HepG2 (cell line): ENCODE measurements around the gene SND1.

ENCODE experiments used
- BHLHE40 ChIP-seq: IDR thresholded peaks from 2 replicates; pipeline ENCODE4 v1.6.1; 2011; ENCODE audit warnings: low read length, improper control_type of control experiment
- CTCF ChIP-seq: sonication (generic); formaldehyde crosslinking; IDR thresholded peaks from 2 replicates; pipeline ENCODE4 v1.5.0; 2020; ENCODE audit warnings: mild to moderate bottlenecking, missing genetic modification reagents, moderate library complexity
- ETV6 ChIP-seq: sonication (generic); formaldehyde crosslinking; conservative IDR thresholded peaks from 2 replicates; pipeline ENCODE4 v1.4.0; 2020; ENCODE audit warnings: missing genetic modification reagents
- GABPA ChIP-seq, 2 experiments: IDR thresholded peaks; 2 replicates each; pipeline ENCODE4 v1.6.1; 2011 to 2016; ENCODE audit warnings: low read depth in 2 of 2, low read length in 1 of 2, missing biosample characterization in 1 of 2, missing genetic modification characterization in 1 of 2
- KDM4B ChIP-seq: sonication (generic); formaldehyde crosslinking; IDR thresholded peaks from 2 replicates; pipeline ENCODE4 v1.4.0; 2020; ENCODE audit warnings: missing genetic modification reagents
- MAFF ChIP-seq: IDR thresholded peaks from 2 replicates; pipeline ENCODE4 v1.6.1; 2011; ENCODE audit warnings: low read depth, low read length, improper control_type of control experiment
- SP2 ChIP-seq: sonication (generic); formaldehyde crosslinking; IDR thresholded peaks from 2 replicates; pipeline ENCODE4 v1.5.1; 2020; ENCODE audit warnings: mild to moderate bottlenecking, missing genetic modification reagents
- ZBTB8A ChIP-seq: sonication (generic); formaldehyde crosslinking; IDR thresholded peaks from 2 replicates; pipeline ENCODE4 v1.4.0; 2020; ENCODE audit warnings: mild to moderate bottlenecking, low read depth, missing genetic modification reagents, borderline replicate concordance
- ZFP1 ChIP-seq: IDR thresholded peaks from 2 replicates; pipeline ENCODE4 v1.6.1; 2016
- TF ChIP-seq, protein P1 (sequence below): IDR thresholded peaks from 2 replicates; pipeline ENCODE4 v1.6.1; 2012; ENCODE audit warnings: inconsistent platforms
- TF ChIP-seq, protein P2 (sequence below): sonication (generic); formaldehyde crosslinking; IDR thresholded peaks from 2 replicates; pipeline ENCODE4 v1.4.0; 2020; ENCODE audit warnings: missing genetic modification reagents
- TF ChIP-seq, protein P3 (sequence below), 2 experiments: fragments of 450-650 bp in 1 of 2; sonication (generic) in 1 of 2; formaldehyde crosslinking; IDR thresholded peaks; 2 replicates each; pipeline versions ENCODE4 v1.5.0 to v1.8.0; 2020 to 2022; ENCODE audit warnings: mild to moderate bottlenecking in 1 of 2, missing genetic modification reagents in 1 of 2
- TF ChIP-seq, protein P4 (sequence below): sonication (generic); formaldehyde crosslinking; IDR thresholded peaks from 2 replicates; pipeline ENCODE4 v1.4.0; 2020; ENCODE audit warnings: missing genetic modification reagents

GRCh38 chr7:128032605-128033235 lies 380.7 kb downstream of the SND1 start:
- TF ChIP-seq ZFP1 (CRISPR knock-in tag): no peak
- TF ChIP-seq BHLHE40: no peak
- TF ChIP-seq, protein P1, sequence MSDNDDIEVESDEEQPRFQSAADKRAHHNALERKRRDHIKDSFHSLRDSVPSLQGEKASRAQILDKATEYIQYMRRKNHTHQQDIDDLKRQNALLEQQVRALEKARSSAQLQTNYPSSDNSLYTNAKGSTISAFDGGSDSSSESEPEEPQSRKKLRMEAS: no peak
- TF ChIP-seq, protein P2, sequence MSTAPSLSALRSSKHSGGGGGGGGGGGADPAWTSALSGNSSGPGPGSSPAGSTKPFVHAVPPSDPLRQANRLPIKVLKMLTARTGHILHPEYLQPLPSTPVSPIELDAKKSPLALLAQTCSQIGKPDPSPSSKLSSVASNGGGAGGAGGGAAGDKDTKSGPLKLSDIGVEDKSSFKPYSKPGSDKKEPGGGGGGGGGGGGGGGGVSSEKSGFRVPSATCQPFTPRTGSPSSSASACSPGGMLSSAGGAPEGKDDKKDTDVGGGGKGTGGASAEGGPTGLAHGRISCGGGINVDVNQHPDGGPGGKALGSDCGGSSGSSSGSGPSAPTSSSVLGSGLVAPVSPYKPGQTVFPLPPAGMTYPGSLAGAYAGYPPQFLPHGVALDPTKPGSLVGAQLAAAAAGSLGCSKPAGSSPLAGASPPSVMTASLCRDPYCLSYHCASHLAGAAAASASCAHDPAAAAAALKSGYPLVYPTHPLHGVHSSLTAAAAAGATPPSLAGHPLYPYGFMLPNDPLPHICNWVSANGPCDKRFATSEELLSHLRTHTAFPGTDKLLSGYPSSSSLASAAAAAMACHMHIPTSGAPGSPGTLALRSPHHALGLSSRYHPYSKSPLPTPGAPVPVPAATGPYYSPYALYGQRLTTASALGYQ (CRISPR knock-in tag): no peak
- TF ChIP-seq CTCF (CRISPR knock-in tag): no peak
- no peak for TF ChIP-seq KDM4B
- no peak for TF ChIP-seq GABPA (IDR thresholded peaks at IDR 0.05; ENCODE audit: low read depth, low read length)
- no peak for TF ChIP-seq GABPA (CRISPR knock-in tag; IDR thresholded peaks at IDR 0.05; ENCODE audit: low read depth)
- no peak for TF ChIP-seq SP2 (CRISPR knock-in tag)
- TF ChIP-seq MAFF: no peak
- no peak for TF ChIP-seq ETV6 (CRISPR knock-in tag)
- TF ChIP-seq, protein P3, sequence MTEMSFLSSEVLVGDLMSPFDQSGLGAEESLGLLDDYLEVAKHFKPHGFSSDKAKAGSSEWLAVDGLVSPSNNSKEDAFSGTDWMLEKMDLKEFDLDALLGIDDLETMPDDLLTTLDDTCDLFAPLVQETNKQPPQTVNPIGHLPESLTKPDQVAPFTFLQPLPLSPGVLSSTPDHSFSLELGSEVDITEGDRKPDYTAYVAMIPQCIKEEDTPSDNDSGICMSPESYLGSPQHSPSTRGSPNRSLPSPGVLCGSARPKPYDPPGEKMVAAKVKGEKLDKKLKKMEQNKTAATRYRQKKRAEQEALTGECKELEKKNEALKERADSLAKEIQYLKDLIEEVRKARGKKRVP (CRISPR knock-in tag; IDR thresholded peaks at IDR 0.05): no peak
- no peak for TF ChIP-seq ZBTB8A (CRISPR knock-in tag)
- TF ChIP-seq, protein P4, sequence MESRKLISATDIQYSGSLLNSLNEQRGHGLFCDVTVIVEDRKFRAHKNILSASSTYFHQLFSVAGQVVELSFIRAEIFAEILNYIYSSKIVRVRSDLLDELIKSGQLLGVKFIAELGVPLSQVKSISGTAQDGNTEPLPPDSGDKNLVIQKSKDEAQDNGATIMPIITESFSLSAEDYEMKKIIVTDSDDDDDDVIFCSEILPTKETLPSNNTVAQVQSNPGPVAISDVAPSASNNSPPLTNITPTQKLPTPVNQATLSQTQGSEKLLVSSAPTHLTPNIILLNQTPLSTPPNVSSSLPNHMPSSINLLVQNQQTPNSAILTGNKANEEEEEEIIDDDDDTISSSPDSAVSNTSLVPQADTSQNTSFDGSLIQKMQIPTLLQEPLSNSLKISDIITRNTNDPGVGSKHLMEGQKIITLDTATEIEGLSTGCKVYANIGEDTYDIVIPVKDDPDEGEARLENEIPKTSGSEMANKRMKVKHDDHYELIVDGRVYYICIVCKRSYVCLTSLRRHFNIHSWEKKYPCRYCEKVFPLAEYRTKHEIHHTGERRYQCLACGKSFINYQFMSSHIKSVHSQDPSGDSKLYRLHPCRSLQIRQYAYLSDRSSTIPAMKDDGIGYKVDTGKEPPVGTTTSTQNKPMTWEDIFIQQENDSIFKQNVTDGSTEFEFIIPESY: no peak
